HepG2 (cell line): ENCODE data around the gene POLR2J2. TPM values are rescaled to one million over a fixed set of nuclear protein-coding genes. Genes with fewer than 3 reads are reported as not detected.
"Not testable (repeated sequence)": the region's sequence is repeated elsewhere in the genome, so short reads cannot be mapped to it uniquely, and the experiment has no call there.

Experiments used
- ATAC-seq: fragments of 200-7000 bp; cut with Tn5 transposase; 3 replicates; pipeline ENCODE4 v1.9.1; 2020; ENCODE audit warnings: mild to moderate bottlenecking, moderate library complexity
- Bru-seq: library from RNA; stranded (reverse); fragments of 400-500 nt; gene quantifications from one replicate; lab custom pipeline; 2021; lab: Mats Ljungman, UMichigan
- BruChase-seq, 2 experiments: library from RNA; stranded (reverse); fragments of 400-500 nt; gene quantifications; one replicate each; lab custom pipeline; 2021; lab: Mats Ljungman, UMichigan
- BruUV-seq: library from RNA; stranded (reverse); fragments of 400-500 nt; replicated peaks from 2 replicates; lab custom pipeline; 2021; lab: Mats Ljungman, UMichigan
- CTCF ChIA-PET: fragments of 300-600 bp; formaldehyde crosslinking; extraction: SDS; loops from one replicate; lab custom pipeline; 2021; ENCODE audit warnings: low total read pairs, inconsistent platforms, low intra/inter-chr PET ratio; lab: Yijun Ruan, JAX
- POLR2A ChIA-PET: fragments of 350-600 bp; sonication (Branson Sonifier 250); formaldehyde crosslinking; loops from one replicate; lab custom pipeline; 2020; ENCODE audit warnings: antibody characterized with exemption, inconsistent platforms; lab: Yijun Ruan, JAX
- DNase-seq: peaks from one replicate; pipeline ENCODE4 v3.0.0-alpha.2; 2015; ENCODE audit warnings: low spot score
- FAIRE-seq: peaks from 3 replicates; lab custom pipeline; 2011; peaks lifted over from hg19 to GRCh38; lab: Jason Lieb, UNC
- H2AFZ ChIP-seq: one replicate; pipeline ENCODE4 v1.6.1; 2011; ENCODE audit warnings: low read length, inconsistent platforms
- H3K27ac ChIP-seq: fragments of 300-600 bp; 3 replicates; pipeline ENCODE4 v1.8.0; 2011; ENCODE audit warnings: mixed run types, mild to moderate bottlenecking, mixed read lengths, low read length, inconsistent platforms; ENCODE audit not compliant: insufficient read depth; ENCODE audit errors: extremely low read length
- H3K27me3 ChIP-seq, 2 experiments: fragments of 200-600 bp in 1 of 2; 2 replicates in 1 of 2; 3 replicates in 1 of 2; pipeline versions ENCODE4 v1.6.0 to v1.8.0; 2011; ENCODE audit warnings: low read length in 2 of 2, mild to moderate bottlenecking in 2 of 2, moderate library complexity in 2 of 2, inconsistent platforms in 1 of 2; ENCODE audit not compliant: insufficient read depth in 2 of 2, control insufficient read depth in 1 of 2
- H3K36me3 ChIP-seq, 2 experiments: fragments of 200-600 bp in 1 of 2; replicated peaks in 1 of 2; 2 replicates in 1 of 2; 3 replicates in 1 of 2; pipeline versions ENCODE4 v1.5.1 to v1.8.0; 2011; ENCODE audit warnings: low read length in 2 of 2, inconsistent platforms in 1 of 2; ENCODE audit not compliant: insufficient read depth in 2 of 2, control insufficient read depth in 1 of 2
- H3K4me1 ChIP-seq: 2 replicates; pipeline ENCODE4 v1.5.1; 2012; ENCODE audit warnings: low read length, inconsistent platforms; ENCODE audit not compliant: insufficient read depth
- H3K4me2 ChIP-seq: 2 replicates; pipeline ENCODE4 v1.6.0; 2011; ENCODE audit warnings: low read depth, low read length, inconsistent platforms
- H3K4me3 ChIP-seq, 3 experiments: fragments of 200-600 bp in 1 of 3; sonication (generic), shearing (Covaris generic) in 1 of 3; replicated peaks in 1 of 3; 2 replicates each; pipeline ENCODE4 v1.5.1; 2011 to 2016; ENCODE audit warnings: low read length in 3 of 3, inconsistent platforms in 2 of 3, low read depth in 2 of 3, mild to moderate bottlenecking in 2 of 3, control low read depth in 1 of 3, mixed read lengths in 1 of 3; ENCODE audit not compliant: insufficient read depth in 1 of 3
- H3K79me2 ChIP-seq: one replicate; pipeline ENCODE4 v1.6.1; 2011; ENCODE audit warnings: low read length, inconsistent platforms; ENCODE audit not compliant: insufficient read depth
- H3K9ac ChIP-seq: 2 replicates; pipeline ENCODE4 v1.6.0; 2011; ENCODE audit warnings: mild to moderate bottlenecking, low read depth, low read length, inconsistent platforms; ENCODE audit not compliant: insufficient read depth
- H3K9me3 ChIP-seq: 2 replicates; pipeline ENCODE4 v1.5.1; 2012; ENCODE audit warnings: mild to moderate bottlenecking, low read length
- H4K20me1 ChIP-seq: 2 replicates; pipeline ENCODE4 v1.6.0; 2011; ENCODE audit warnings: inconsistent platforms, mild to moderate bottlenecking, low read length, moderate library complexity; ENCODE audit not compliant: insufficient read depth
- WGBS: methylation state at CpG from one replicate; pipeline ENCODE4 v1.1.6; 2017; ENCODE audit warnings: low lambda C conversion rate; 5-methylcytosine and 5-hydroxymethylcytosine counted together
- in situ Hi-C: cut with HindIII; loops from 2 replicates; pipeline ENCODE4 v1.10.0; 2017; ENCODE audit warnings: low pct_unique_long_range_greater_than_20kb; ENCODE audit not compliant: extremely low pct_ligation_motif_present
- intact Hi-C: fragments of 100-400 bp; cut with micrococcal nuclease; formaldehyde crosslinking; loops from one replicate; pipeline ENCODE4 v1.10.0; 2022; ENCODE audit not compliant: unreplicated experiment
- long read RNA-seq, 2 experiments: library from RNA in 1 of 2; library from polyadenylated mRNA in 1 of 2; stranded (forward) in 1 of 2; unstranded in 1 of 2; transcript quantifications; one replicate each; pipeline ENCODE4 v2.0.0, GENCODE V29; 2019 to 2022
- polyA minus RNA-seq, 3 experiments: library from RNA; depleted of rRNA, polyadenylated mRNA; stranded (reverse); fragments of >200 nt; gene quantifications; 2 replicates each; pipeline ENCODE4 v1.2.3, GENCODE V29; 2011; ENCODE audit warnings: low replicate concordance in 1 of 3
- polyA plus RNA-seq, 8 experiments: library from polyadenylated mRNA; depleted of rRNA in 3 of 8; stranded (reverse) in 7 of 8; unstranded in 1 of 8; fragments of >200 nt; fragmentation: Illumina TruSeq in 4 of 8; extraction: Trizol in 4 of 8; gene quantifications; 2 replicates each; pipeline versions ENCODE4 v1.2.1 to v1.2.3, GENCODE V29; 2011 to 2016; ENCODE audit warnings: low read depth in 4 of 8, missing spikeins in 1 of 8, mixed read lengths in 1 of 8; ENCODE audit not compliant: insufficient read depth in 1 of 8
- total RNA-seq, 5 experiments: library from RNA; depleted of rRNA; stranded (reverse); fragments of >200 nt; fragmentation: Illumina TruSeq; extraction: Trizol; gene quantifications; 2 replicates each; pipeline ENCODE4 v1.2.3, GENCODE V29; 2016; ENCODE audit warnings: low read depth in 1 of 5

POLR2J2 gene
- total RNA-seq (2016; rRNA removed; fragmentation: Illumina TruSeq; extraction: Trizol) (0.22 and 1.6 TPM in 2 replicates), polyA plus RNA-seq (2011; rRNA removed) (2.7 and 2.8 TPM in 2 replicates), polyA minus RNA-seq (2011; rRNA and poly(A)+ RNA removed; ENCODE audit: low replicate concordance) (7.6 and 8.3 TPM in 2 replicates), Bru-seq, nascent RNA (percentile 77 among the genes with signal in this experiment), BruChase-seq, experiment 1, labeled RNA remaining after a 6-hour chase (percentile 62 among the genes with signal in this experiment), BruChase-seq, experiment 2, labeled RNA remaining after a 2-hour chase (percentile 71 among the genes with signal in this experiment)
- total RNA-seq (2016; cell fraction: cytosol; rRNA removed; fragmentation: Illumina TruSeq; extraction: Trizol; ENCODE audit: low read depth) = 1.3 and 1.4 TPM in 2 replicates
- total RNA-seq (2016; cell fraction: insoluble cytoplasmic fraction; rRNA removed; fragmentation: Illumina TruSeq; extraction: Trizol) = 0.51 and 1.3 TPM in 2 replicates
- total RNA-seq (2016; cell fraction: membrane; rRNA removed; fragmentation: Illumina TruSeq; extraction: Trizol) = 0.71 and 1.00 TPM in 2 replicates
- total RNA-seq (2016; cell fraction: nucleus; rRNA removed; fragmentation: Illumina TruSeq; extraction: Trizol) = 4.8 TPM in 2 replicates
- polyA plus RNA-seq (2011; cell fraction: cytosol; rRNA removed) = 0.05 and 0.21 TPM in 2 replicates
- 6.0 and 6.4 TPM in 2 replicates for polyA plus RNA-seq (2011; cell fraction: nucleus; rRNA removed)
- polyA plus RNA-seq (2012) = 0.88 and 1.0 TPM in 2 replicates
- 0.14 TPM in 1 of 2 replicates, not detected in the other for polyA plus RNA-seq (2016; cell fraction: cytosol; fragmentation: Illumina TruSeq; extraction: Trizol; ENCODE audit: low read depth)
- 0.17 and 0.29 TPM in 2 replicates for polyA plus RNA-seq (2016; cell fraction: insoluble cytoplasmic fraction; fragmentation: Illumina TruSeq; extraction: Trizol; ENCODE audit: low read depth)
- 0.28 TPM in 1 of 2 replicates, not detected in the other for polyA plus RNA-seq (2016; cell fraction: membrane; fragmentation: Illumina TruSeq; extraction: Trizol; ENCODE audit: low read depth)
- 5.0 and 6.1 TPM in 2 replicates for polyA plus RNA-seq (2016; cell fraction: nucleus; fragmentation: Illumina TruSeq; extraction: Trizol; ENCODE audit: insufficient read depth, low read depth)
- 0.40 TPM in 1 of 2 replicates, not detected in the other for polyA minus RNA-seq (2011; cell fraction: cytosol; rRNA and poly(A)+ RNA removed)
- polyA minus RNA-seq (2011; cell fraction: nucleus; rRNA and poly(A)+ RNA removed) = 8.9 and 14.3 TPM in 2 replicates
- long read RNA-seq, experiment 1, partial matches to known transcripts = 0 of 1 reads
- long read RNA-seq, experiment 1, other reads (novel, unspliced or antisense) = 0 of 1 reads
- long read RNA-seq, experiment 2 = 0 reads

GRCh38 chr7:102671166-102671955 is at the start of gene POLR2J2:
Gene POLR2J2, minus strand, starts transcription at chr7:102671663. Its CDS starts 62 bp downstream, at chr7:102671601.
- BruUV-seq, H3K9me3 ChIP-seq, H3K4me1 ChIP-seq, CTCF ChIA-PET, H3K9ac ChIP-seq, H3K27ac ChIP-seq, in situ Hi-C loops, intact Hi-C loops, H3K4me2 ChIP-seq, FAIRE-seq, H3K27me3 ChIP-seq, H3K4me3 ChIP-seq, H3K36me3 ChIP-seq, H2AFZ ChIP-seq, DNase-seq, POLR2A ChIA-PET, H3K79me2 ChIP-seq, H4K20me1 ChIP-seq: not testable (repeated sequence)
- peak; percentile 67 for ATAC-seq
- WGBS = no CpG with 5 or more reads among the region's 63 CpGs

DNA sequence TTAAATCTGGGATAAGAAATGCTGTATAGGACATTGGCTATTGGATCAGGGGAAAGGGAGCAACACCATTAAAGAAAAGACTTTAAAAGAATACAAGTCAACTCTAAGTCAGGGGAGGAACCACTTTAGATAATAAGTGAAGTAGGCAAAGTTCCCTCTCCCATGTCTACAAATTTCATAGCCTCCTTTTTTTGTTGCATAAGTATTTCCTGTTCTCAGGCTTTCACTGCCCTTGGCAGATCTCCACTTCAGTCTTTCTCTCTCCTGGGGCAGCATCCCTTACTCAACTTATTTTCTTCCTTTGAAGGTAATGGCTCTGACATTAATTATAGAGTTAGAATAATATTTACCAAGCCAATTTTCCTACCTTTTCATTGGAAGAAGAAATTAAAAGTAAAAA is 47.0 kb upstream of the POLR2J2 start:
- in situ Hi-C loops, FAIRE-seq, H3K27ac ChIP-seq, BruUV-seq, POLR2A ChIA-PET, H2AFZ ChIP-seq, H3K27me3 ChIP-seq, H3K9me3 ChIP-seq, CTCF ChIA-PET, H3K9ac ChIP-seq, H3K4me2 ChIP-seq, H3K4me1 ChIP-seq, DNase-seq, H4K20me1 ChIP-seq, H3K79me2 ChIP-seq, H3K4me3 ChIP-seq, H3K36me3 ChIP-seq, intact Hi-C loops, ATAC-seq: not testable (repeated sequence)

DNA sequence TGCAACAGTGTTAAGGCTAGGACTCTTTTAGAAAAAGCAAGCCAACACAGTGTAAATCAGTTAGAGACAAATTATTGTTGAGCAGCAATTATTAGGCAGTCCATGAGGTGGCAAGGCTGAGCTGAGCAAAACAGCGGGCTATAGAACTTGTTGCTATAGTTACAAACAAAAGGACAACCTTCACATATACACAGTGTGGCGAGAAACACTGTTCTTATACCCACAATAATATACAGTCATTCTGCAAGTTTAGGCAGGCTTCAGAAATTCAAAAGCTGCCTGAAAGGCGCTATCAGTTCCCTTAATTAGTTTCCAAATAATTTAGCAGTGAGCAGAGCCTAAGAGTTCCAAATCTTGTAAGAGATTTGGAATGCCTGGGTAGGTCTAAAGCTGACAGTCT is 44.3 kb upstream of the POLR2J2 start:
- H3K36me3 ChIP-seq, intact Hi-C loops, H3K4me1 ChIP-seq, H4K20me1 ChIP-seq, in situ Hi-C loops, H2AFZ ChIP-seq, H3K9ac ChIP-seq, BruUV-seq, DNase-seq, H3K27me3 ChIP-seq, H3K9me3 ChIP-seq, FAIRE-seq, H3K4me2 ChIP-seq, H3K4me3 ChIP-seq, POLR2A ChIA-PET, H3K27ac ChIP-seq, H3K79me2 ChIP-seq, CTCF ChIA-PET: not testable (repeated sequence)
- peak; percentile 88 for ATAC-seq
- WGBS = no CpG with 5 or more reads among the region's 3 CpGs
